Body of pancreas (tissue), 4 donors: ENCODE data around the gene RIMBP3B.
"Not testable (repeated sequence)": the region's sequence is repeated elsewhere in the genome, so short reads cannot be mapped to it uniquely, and the experiment has no call there.

ENCODE experiments used
- POLR2A ChIP-seq, 3 donors: fragments of 450-650 bp; IDR thresholded peaks; one replicate each; pipeline ENCODE4 v1.6.1; 2016; ENCODE audit warnings: antibody characterized with exemption in 3 of 3, mild to moderate bottlenecking in 2 of 3
- TF ChIP-seq, protein P1 (sequence below), 7 experiments: fragments of 450-650 bp in 4 of 7; fragments of 200-600 bp in 3 of 7; sonication (generic) in 3 of 7; IDR thresholded peaks; one replicate each; pipeline ENCODE4 v1.5.1; 2016 to 2019; ENCODE audit warnings: antibody characterized with exemption in 7 of 7

DNA sequence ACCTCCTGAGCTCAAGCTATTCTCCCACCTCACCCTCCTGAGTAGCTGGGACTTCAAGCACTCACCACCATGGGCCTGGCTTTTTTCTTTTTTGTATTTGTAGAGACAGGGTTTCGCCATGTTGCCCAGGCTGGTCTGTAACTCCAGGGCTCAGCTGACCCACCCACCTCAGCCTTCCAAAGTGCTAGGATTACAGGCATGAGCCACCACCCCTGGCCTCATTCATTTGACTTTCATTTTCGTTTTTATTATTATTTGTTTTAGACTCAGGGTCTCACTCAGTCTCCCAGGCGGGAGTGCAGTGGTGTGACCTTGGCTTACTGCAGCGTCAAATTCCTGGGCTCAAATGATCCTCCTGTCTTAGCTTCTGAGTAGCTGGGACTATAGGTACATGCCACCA lies 24.2 kb downstream of the RIMBP3B start:
- TF ChIP-seq, protein P1, sequence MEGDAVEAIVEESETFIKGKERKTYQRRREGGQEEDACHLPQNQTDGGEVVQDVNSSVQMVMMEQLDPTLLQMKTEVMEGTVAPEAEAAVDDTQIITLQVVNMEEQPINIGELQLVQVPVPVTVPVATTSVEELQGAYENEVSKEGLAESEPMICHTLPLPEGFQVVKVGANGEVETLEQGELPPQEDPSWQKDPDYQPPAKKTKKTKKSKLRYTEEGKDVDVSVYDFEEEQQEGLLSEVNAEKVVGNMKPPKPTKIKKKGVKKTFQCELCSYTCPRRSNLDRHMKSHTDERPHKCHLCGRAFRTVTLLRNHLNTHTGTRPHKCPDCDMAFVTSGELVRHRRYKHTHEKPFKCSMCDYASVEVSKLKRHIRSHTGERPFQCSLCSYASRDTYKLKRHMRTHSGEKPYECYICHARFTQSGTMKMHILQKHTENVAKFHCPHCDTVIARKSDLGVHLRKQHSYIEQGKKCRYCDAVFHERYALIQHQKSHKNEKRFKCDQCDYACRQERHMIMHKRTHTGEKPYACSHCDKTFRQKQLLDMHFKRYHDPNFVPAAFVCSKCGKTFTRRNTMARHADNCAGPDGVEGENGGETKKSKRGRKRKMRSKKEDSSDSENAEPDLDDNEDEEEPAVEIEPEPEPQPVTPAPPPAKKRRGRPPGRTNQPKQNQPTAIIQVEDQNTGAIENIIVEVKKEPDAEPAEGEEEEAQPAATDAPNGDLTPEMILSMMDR (IDR thresholded peaks at IDR 0.05): not testable (repeated sequence)
- not testable (repeated sequence) for TF ChIP-seq POLR2A (IDR thresholded peaks at IDR 0.05)
